H1 (cell line): ENCODE results near the gene CST7. TPM values are rescaled to one million over a fixed set of nuclear protein-coding genes. Genes with fewer than 3 reads are reported as not detected.

Experiments used
- RFX5 ChIP-seq: IDR thresholded peaks from 2 replicates; pipeline ENCODE4 v1.6.1; 2011; ENCODE audit warnings: low read depth, low read length, improper control_type of control experiment, borderline replicate concordance
- SIX5 ChIP-seq: IDR thresholded peaks from 2 replicates; pipeline ENCODE4 v1.6.1; 2011; ENCODE audit warnings: mild to moderate bottlenecking, low read depth, low read length
- SP4 ChIP-seq: IDR thresholded peaks from 2 replicates; pipeline ENCODE4 v1.6.1; 2012; ENCODE audit warnings: low read length, inconsistent platforms
- YY1 ChIP-seq: IDR thresholded peaks from 2 replicates; pipeline ENCODE4 v1.6.1; 2011; ENCODE audit warnings: low read depth, mild to moderate bottlenecking, low read length
- polyA plus RNA-seq, 7 experiments: library from polyadenylated mRNA; depleted of rRNA in 3 of 7; stranded (reverse) in 5 of 7; unstranded in 2 of 7; fragments of >200 nt in 5 of 7; fragments of 200-250 nt in 2 of 7; gene quantifications; 1 replicate in 5 of 7; 2 replicates in 1 of 7; 4 replicates in 1 of 7; pipeline versions ENCODE4 v1.2.1 to v1.2.3, GENCODE V29; 2011 to 2013; ENCODE audit warnings: missing spikeins in 2 of 7, mixed read lengths in 2 of 7
- total RNA-seq: library from RNA; stranded (reverse); fragmentation: NEBNext Ultra II Directional; extraction: Animal tissue kit (Norgen Biotek cat#: 25700); gene quantifications from 2 replicates; pipeline ENCODE4 v1.2.1, GENCODE V29; 2021

CST7 gene
- total and polyA plus RNA-seq, 2 of the 8 experiments (the other 6 are each of a cell fraction or from before 2014, with no cell fraction given) = not detected

DNA sequence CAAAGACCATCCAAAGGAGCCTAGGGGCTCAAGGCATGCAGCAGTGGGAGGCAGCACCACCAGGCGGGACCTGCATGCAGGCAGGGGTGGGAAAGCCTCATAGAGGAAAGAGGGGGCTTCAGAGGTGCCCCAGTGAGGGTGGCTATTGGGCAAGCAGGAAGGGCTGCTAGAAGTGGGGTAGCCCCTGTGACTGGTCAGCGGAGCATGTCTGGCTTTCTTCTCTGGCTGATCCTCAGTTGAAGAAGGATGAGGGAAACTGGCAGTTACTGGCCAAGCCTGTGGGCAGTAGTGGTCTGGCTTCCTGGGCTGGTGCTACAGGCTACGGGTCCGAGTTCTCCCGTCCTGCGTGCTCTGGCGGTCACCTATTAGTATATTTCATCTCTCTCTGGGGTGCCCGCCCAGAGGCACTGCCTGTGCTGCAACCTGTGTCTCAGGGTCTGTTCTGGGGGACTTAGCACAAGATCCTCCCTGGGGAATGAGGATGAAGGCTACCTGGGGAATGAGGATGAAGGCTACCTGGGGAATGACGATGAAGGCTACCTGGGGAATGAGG is 35.9 kb upstream of the CST7 start (continued):
- TF ChIP-seq RFX5 (no peak), YY1 (no peak), SP4 (no peak), SIX5 (no peak)
